Renal pelvis (tissue), 4 donors: ENCODE results near the gene APBB2. TPM values are rescaled to one million over a fixed set of nuclear protein-coding genes. Genes with fewer than 3 reads are reported as not detected.
"Not testable (repeated sequence)": the region's sequence is repeated elsewhere in the genome, so short reads cannot be mapped to it uniquely, and the experiment has no call there.

Experiments used
- DNase-seq: peaks from one replicate; pipeline ENCODE4 v3.0.0-alpha.2; 2013
- polyA plus RNA-seq, 3 donors: library from polyadenylated mRNA; unstranded; fragments of 120-200 nt; gene quantifications; one replicate each; pipeline ENCODE4 v1.2.1, GENCODE V29; 2013; ENCODE audit not compliant: insufficient read length in 3 of 3

APBB2 gene
- polyA plus RNA-seq, 3 donors, result 43.3 to 59.5 (median 59.4) TPM

DNA sequence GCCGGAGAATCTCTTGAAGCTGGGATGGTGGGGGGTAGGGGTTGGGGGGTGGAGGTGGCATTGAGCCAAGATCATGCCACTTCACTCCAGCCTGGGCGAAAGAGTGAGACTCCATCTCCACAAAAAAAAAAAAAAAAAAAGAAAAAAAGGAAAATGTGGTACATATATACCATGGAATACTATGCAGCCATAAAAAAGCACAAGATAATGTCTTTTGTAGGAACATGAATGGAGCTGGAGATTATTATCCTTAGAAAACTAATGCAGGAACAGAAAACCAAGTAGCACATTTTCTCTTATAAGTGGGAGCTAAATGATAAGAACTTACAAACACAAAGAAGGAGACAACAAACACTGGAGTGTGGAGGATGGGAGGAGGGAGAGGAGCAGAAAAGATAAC, 188.5 kb downstream of the APBB2 start:
- DNase-seq, result no peak

DNA sequence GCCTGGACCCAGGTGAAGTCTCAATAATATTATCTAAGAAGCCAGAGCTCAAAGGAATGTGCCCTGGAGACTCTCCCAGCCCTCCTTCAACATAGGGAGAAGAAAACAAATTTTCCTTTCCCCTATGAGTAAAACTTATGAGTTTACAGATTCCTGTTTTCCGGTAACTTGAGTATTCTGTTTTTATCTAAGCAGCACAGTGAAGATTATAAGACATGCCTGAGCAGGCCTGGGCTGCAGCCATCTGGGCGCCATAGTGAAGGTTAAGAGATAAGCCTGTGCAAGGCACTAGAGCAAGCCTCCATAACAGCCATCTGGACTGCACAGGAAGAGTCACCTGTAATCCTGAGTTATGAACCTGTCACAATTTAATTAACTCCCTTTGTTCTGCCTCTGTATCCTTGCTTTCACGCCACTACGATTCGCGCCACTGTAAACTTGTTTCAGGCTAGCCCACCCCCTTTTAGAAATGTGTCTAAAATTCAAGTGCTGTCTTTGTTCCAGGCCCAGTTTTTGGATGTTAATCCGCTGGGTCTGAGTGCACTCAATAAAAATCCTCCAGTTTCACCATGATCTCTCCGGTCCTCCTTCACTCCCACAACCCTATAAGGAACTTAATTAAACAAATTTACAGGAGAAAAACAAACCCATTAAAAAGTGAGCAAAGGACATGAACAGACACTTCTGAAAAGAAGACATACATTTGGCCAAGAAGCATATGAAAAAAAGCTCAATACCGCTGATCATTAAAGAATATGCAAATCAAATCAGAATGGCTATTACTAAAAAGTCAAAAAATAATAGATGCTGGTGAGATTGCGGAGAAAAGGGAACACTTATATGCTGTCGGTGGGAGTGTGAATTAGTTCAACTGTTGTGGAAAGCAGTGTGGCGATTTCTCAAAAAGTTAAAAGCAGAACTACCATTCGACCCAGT, 189.5 kb downstream of the APBB2 start:
- no peak for DNase-seq

DNA sequence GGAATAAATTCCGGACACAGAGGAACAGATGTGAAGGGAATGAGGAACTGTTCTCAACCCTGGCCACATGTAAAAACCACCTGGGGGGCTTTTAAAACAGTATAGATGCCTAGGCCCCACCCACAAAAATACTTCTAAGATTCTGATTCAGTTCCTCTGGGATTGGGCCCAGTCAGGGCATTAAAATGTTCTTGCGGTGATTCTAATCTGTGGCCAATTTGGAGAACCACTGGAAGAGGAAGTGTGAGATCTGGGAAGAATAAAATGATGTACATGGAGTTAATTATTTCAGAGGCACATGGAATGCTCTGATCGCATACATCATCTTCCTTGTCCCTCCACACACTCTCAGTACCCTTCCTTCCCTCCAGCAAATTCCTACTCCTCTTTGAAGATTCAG, 192.2 kb downstream of the APBB2 start:
- DNase-seq, result no peak

DNA sequence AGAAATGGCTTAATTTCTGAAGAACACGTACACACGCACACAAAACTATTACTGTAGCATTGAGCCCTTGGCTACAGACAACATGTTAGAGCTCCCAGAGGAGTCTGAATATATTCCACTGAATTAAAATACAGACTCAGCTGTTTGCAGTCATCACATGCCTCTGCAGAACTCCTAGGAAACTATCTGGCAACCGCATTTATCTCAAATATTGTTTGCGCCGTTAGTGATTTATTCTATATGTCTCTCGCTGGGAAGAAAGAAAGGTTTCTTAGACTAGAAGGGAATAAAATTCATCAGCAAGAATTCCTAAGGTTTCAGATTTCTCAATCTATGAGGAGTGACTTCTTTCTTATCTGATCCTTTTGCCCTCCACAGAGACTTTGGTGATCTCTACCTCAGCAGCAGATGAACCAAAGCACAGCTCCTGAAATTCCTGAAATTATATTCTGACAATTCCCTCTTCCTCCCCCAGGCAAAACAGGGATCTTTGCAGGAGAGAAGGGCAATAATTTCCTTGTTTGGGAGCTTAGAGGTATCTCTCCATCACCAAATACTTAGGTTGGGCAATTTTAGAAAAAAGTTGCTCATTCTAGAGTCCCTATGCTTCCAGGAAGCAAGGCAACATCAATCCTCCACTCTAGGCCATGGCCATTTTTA, 199.2 kb downstream of the APBB2 start:
- no peak for DNase-seq

DNA sequence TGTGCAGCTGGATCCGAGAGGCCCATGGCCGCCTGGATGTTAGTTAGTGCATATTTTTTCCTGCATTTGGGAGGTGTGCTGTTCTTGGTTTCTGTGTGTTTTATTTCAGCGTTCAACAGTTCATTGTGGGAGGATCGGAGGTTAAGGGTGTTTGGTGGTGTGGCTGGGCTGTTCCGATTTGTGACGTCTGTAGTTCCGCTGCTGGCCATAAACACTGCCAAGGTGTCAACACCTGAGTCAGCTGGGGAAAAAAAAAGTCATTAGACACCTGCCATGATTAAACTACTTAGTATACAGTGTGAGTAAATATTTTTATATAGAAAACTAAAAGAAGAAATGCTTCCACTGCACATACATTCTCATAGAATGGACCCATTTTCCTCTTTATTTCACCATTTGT, 200.2 kb downstream of the APBB2 start:
- no peak for DNase-seq

DNA sequence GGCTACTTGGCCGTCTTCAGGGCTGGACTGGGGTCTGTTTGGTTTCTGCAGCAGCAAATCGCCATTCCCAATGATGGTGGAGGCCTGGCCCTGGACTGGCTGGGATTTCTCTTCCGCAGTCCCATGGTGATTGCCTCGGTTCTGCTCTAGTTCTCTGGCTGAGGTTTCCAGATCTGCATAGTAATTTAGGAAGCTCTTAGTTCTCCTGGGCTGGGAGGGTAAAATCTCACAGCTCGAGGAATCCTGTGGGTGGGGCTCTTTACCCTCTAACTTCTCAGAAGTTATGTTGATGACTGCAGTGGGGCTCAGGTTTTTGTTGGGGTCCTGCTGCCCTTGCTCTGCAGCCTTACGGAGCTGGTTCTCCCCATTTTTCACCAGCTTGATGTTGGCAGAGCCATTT, 200.6 kb downstream of the APBB2 start:
- DNase-seq, result no peak

DNA sequence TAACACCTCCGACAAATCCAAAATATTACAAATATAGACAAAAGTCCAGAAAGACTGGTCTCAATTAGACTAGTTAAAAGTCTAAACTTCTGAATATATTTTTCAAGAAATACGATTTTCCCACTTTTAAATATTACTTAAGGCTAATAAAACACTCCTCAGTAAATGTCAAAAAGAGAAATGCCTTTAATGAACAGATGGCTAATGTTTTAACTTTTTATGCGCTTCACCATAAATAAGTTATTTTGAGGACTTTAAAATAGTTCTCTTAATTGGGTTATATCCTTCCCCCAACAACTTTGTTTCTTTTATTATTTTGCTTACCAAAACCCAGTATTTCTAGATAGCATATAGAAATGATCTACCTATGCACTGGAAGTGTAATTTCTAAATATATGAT, 201.4 kb downstream of the APBB2 start:
- no peak for DNase-seq

DNA sequence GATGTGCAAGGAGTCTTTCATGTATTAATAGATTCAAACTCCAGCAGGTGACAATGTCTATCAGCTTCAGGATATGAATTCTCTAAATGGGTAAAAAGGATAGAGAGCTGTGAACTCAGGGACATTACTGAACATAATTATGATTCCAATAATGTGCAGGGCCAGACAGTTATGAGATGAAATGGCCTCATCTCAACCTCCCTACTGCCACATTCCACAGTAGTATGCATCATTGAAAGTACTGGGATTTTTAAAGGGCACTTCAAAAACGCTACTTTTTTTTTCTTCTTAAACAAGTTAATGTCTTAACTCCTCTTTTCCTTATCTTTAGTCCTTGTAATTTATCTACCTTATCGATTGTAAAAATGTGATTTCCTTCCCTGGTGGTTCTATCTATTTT, 202.0 kb downstream of the APBB2 start:
- no peak for DNase-seq

DNA sequence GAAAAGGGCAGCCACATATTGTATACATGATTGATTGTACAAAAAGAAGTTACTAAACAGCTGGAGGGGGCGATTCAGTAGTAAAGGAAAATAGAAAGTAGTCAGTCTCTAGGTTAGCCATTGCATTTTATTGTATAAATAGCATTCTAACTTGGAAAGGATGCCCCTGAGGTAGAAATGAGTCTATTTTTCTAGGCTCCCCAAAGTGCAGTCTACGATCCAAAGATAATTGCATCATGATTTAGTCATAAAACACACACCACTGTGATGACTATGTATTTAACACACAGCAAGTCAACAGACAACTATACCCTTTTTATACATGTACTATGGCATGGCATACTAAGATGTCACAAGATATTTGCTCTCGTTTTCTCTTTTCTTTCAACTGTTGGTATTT, 204.9 kb downstream of the APBB2 start:
- no peak for DNase-seq

DNA sequence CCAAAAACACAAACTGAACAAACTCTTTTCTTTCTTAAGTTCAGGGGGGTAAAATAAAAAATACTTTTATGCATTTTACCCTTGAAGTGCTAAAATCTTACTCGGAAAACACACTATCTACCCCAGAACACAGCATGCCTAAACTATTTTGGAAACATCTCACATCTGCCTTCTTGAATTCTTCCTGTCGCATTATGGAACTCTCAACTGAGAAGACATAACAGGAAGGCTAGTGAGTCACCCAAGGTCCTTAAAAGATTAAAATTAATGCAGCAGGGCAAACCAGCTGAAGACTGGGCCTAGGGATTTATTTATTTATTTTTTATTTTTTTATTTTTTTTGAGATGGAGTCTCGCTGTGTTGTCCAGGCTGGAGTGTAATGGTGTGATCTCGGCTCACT, 208.2 kb downstream of the APBB2 start:
- no peak for DNase-seq

DNA sequence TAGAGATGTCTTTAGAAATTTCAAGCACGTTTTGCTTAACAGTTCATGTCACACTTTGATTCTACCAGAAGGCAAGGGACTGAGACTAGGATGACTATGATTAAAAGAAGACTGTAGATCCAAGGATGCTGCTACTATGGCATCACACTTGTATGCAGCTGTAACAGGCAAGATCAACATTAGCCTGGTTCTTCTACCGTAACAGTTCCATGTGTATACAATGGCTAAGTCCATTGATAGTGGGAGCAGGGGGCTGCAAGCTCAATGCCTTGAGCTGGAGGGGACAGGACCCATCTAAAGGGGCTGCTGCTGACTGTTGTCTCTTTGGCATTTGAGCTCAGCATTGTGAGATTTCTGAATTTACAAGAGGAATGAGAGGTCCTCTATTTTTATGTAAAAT, 212.0 kb downstream of the APBB2 start:
- DNase-seq, result no peak

DNA sequence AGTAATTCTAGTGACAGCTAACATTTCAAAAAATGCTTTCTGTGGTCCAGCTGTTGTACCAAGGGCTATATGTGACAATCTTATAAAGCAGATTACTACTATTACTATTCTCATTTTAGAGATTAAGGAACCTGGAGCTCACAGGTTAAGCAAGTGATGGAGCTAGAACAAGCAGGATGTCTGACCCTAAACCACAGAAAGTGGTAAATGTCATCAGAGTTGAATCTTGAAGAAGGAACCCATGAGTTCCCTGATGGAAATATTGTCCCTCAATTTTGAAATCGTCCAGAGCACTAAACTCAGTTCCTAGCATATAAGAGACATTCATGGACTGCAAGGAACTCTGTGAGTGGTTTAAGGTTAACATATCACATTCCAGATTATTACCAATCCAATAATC, 214.0 kb downstream of the APBB2 start:
- DNase-seq, result no peak

DNA sequence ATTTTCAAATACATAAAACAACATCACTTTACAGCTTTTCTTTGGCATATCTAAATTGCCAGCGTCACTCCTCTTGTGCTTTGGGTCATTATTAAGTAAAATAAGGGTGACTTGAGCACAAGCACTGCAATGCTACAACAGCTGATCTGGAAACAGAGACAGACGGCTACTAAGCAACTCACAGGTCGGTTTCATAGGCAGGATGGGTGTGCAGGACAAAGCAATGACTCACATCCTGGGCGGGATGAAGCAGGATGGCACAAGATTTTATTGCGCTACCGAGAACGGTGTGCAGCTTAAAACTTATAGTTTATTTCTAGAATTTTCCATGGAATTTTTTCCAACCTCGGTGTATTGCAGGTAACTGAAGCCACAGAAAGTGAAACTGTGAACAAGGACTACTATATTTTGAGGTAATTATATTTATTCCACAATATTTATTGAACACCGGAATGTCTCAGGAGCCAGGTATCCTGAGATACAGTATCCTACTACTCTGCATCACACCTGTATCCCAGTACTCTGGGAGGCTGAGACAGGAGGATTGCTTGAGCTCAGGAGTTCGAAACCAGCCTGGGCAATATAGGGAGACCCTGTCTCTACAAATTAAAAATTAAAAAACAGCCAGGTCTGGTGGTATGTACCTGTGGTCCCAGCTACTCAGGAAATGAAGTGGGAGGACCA, 215.5 kb downstream of the APBB2 start:
- DNase-seq, result no peak

DNA sequence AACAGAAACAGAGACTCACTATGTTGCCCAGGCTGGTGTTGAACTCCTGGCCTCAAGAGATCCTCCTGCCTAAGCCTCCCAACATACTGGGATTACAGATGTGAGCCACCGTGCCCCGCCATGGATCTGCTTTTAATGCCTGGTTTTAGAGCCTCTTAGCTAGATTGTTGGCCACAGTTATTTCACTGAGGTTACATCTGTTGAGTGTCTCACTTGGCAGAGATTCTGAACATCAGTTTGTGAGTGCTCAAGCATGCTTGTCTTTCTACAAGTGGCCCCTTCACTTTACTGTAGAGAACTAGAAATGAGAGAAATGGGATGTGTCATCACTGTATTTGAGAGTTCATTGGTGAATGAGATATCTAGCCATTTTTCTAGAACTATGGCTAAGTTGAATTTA, 218.5 kb downstream of the APBB2 start:
- no peak for DNase-seq

DNA sequence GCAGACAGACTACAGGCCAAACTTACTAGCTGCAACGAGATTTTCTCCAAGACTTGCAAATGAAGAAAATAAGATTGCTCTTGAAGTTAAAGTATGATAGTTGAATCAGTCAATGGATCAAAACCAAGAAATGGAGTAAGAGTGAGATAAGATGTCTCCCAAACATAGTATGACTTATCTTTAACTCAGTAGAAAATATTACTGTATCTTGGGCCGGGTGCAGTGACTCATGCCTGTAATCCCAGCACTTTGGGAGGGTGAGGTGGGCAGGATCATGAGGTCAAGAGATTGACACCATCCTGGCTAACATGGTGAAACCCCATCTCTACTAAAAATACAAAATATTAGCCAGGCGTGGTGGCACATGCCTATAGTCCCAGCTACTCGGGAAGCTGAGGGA, 220.0 kb downstream of the APBB2 start:
- not testable (repeated sequence) for DNase-seq

DNA sequence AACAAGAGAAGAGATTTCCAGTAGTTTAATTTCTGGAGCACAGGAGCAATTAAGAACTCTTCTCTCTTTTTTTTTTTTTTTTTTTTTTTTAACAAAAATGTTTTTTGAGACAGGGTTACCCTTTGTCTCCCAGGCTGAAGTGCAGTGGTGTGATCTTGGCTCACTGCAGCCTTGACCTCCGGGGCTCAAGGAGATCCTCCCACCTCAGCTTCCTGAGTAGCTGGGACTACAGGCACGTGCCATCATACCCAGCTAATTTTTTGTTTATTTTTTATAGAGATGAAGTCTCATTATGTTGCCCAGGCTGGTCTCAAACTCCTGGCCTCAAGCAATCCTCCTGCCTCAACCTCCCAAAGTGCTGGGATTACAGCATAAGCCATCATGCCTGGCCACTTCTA, 221.0 kb downstream of the APBB2 start:
- not testable (repeated sequence) for DNase-seq

DNA sequence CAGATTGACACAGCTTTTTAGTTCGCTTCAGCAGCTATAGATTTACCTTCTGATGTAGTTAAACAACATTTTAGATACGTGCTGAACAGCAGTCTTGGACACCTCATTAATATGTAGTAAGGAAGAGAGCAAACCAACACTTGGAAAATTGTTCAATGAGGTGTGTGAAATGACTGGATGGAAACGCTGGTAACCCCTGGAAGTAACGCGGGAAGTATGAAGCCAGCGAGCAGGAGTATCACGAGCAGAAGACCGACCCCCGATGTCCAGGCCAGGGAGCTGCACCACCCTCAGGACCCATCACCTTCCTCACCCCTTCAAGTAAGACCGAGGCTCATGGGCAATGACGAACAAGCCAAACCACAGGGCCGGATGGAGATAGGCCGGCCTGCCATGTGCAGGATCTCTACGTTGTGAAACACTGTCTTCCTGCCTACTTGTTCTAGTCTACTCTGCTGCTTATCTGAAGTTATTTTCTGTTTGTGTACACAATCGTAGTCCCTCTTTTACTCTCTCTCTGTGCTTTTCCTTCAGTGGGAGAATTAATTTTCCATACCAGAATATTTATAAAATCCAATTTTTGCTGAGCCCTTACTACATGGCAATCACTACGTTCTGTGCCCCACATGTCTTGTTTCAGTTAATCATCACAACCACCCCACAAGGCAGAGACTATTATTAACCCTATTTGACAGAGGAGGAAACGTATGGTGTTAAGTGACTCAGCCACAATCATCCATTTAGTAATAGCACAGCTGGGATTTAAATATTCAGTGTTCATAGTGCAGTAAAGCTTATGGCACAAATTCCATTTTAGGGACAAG, 221.7 kb downstream of the APBB2 start:
- DNase-seq, result no peak

DNA sequence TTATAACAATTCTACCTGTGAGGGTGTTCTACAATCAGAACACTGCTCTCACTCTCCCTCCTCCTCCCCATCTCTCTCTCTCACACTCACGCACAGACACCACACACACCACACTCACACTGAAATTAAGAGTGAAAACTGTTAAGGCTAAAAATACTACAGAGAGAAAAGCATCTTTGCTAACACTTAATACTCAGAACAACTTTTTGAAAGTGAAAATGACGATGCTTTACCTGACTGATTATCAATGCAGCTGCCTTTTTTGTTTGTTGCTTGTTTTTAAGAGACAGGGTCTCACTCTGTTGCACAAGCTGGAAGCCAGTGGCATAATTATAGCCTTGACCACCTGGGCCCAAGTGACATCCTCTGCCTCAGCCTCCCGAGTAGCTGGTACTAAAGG, 222.4 kb downstream of the APBB2 start:
- no peak for DNase-seq

DNA sequence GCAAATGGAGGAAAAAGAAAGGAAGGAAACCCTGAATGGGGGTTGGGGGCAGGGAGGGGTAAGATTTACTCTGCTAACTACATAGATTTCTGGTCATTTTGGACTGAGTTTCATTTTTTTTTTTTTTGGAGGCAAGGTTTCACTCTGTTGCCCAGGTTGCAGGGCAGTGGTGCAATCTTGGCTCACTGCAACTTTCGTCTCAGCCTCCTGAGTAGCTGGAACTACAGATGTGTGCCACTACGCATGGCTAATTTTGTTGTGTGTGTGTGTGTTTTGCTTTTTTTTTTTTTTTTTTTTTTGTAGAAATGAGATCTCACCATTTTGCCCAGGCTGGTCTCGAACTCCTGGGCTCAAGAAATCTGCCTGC, 223.5 kb downstream of the APBB2 start:
- DNase-seq, result no peak

DNA sequence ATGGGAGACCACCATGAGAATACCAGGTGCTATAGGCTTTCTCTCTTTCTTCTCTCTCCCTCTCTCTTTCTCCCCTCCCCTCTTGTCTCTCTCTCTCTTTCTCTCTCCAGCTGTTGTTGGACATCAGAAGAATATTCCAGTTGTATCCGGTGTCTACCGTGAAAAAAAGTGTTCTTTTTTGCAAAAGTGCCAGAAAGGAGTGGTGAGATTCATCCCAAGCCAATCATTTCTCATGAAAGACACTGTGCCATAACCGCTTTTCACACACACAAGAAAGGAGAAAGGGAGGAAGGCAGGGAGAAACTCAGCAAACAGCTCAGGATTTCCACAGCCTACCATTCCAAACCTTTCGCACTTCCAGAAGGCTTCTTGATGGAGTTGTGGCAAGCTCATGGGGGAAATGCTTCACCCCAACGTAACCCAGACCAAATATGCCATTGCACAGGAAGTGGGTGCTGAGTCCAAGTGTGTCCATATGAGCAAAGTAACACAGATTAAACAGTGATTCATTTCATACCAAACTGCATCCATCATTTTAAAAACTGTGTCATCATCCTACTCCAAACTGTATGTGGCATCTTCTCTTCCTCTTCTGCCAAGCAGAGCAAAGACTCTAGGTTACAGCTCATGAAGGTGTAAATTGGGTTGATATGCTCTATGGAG, 224.0 kb downstream of the APBB2 start:
- DNase-seq, result no peak

DNA sequence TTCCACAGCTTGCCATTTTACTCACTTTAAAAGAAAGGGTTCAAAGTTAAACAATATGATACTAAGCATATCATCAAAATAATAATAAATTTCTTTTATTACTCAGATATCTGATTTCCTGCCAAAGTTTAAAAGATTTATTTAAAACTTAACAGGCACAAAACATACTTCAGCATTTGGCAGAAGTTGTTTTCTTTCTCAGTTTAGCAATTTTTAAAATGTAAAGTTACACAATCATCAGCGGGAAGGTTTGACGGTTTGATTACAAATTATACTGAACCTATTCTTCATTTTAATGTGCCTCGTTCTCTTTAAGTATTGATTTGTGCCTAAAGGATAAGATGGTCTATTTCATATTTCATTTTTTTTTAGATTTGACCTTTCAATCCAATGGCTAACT, 227.2 kb downstream of the APBB2 start:
- DNase-seq, result no peak

DNA sequence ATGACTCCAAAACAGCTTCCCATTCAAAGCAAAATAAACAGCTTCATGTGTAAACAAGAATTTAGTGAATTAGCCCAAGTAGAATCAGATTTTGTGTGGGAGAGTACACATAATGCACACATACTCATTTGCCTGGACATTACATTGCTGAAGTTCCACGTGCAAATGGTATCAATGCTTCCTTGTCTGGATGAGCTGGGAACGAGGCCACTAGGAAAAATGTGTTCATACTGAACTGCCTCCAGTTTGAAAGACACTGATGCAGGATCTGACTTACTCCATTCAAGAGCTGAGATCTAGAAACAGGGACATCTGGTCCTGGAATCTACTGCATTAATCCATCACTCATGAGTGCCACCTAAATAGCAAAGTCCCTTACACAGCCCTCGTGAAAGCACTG, 228.0 kb downstream of the APBB2 start:
- no peak for DNase-seq
